Fibroblast of pulmonary artery (primary cell): ENCODE measurements around the gene FGD2.
"Not testable (repeated sequence)": the region's sequence is repeated elsewhere in the genome, so short reads cannot be mapped to it uniquely, and the experiment has no call there.

Experiments
- DNase-seq: peaks from one replicate; pipeline ENCODE4 v3.0.0-alpha.2; 2010; ENCODE audit warnings: low read depth
- H3K4me3 ChIP-seq: replicated peaks from 2 replicates; pipeline ENCODE4 v1.5.1; 2011; ENCODE audit warnings: low read depth, mild to moderate bottlenecking, control low read depth, low read length, moderate library complexity
- CTCF ChIP-seq: IDR thresholded peaks from 2 replicates; pipeline ENCODE4 v1.5.1; 2011; ENCODE audit warnings: mild to moderate bottlenecking, control low read depth, low read length, inconsistent platforms; ENCODE audit errors: missing control alignments

FGD2 gene

GRCh38 chr6:36985417-36985807 lies 20.0 kb upstream of the FGD2 start:
- no peak for TF ChIP-seq CTCF
- H3K4me3 ChIP-seq = peak overlapping the region; percentile 99
- no peak for DNase-seq

GRCh38 chr6:36985808-36986703 lies 19.4 kb upstream of the FGD2 start, which contains the start of gene MTCH1:
Gene MTCH1 (minus strand): TSS chr6:36986196. CDS start chr6:36986173, 23 bp downstream.
- H3K4me3 ChIP-seq = peak within 1 kb of the TSS; percentile 99
- TF ChIP-seq CTCF = no peak
- DNase-seq = peak; percentile 90

- no peak for TF ChIP-seq CTCF
- peak overlapping the region; percentile 99 for H3K4me3 ChIP-seq
- DNase-seq = no peak
Measured at GRCh38 chr6:36986704-36987047, 18.8 kb upstream of the FGD2 start.

GRCh38 chr6:36989264-36989663 lies 16.2 kb upstream of the FGD2 start:
- DNase-seq = no peak
- TF ChIP-seq CTCF = no peak
- no peak overlapping the region for H3K4me3 ChIP-seq

- not testable (repeated sequence) for H3K4me3 ChIP-seq, DNase-seq
Measured at GRCh38 chr6:36990401-36990800, 15.1 kb upstream of the FGD2 start.

- H3K4me3 ChIP-seq = no peak overlapping the region
- no peak for DNase-seq
- no peak for TF ChIP-seq CTCF
Measured at GRCh38 chr6:36997811-36998722, 7.4 kb upstream of the FGD2 start.

- no peak for TF ChIP-seq CTCF
- no peak overlapping the region for H3K4me3 ChIP-seq
- no peak for DNase-seq
Measured at GRCh38 chr6:36998723-36999038, 6.8 kb upstream of the FGD2 start.
